CD4-positive, alpha-beta T cell treated with Interleukin-2 at 100 ng/mL for 4 hours (primary cell): Measurements from ENCODE around the gene CLEC2B.
"Not testable (repeated sequence)": the region's sequence is repeated elsewhere in the genome, so short reads cannot be mapped to it uniquely, and the experiment has no call there.

ENCODE experiments used
- DNase-seq: peaks from one replicate; pipeline ENCODE4 v3.0.0-alpha.2; 2020; ENCODE audit warnings: low spot score

CLEC2B gene

GRCh38 chr12:9869307-9870161 is at the start of gene CLEC2B:
Gene CLEC2B (minus strand): TSS chr12:9869354.
- DNase-seq: peak; percentile 72

GRCh38 chr12:9911708-9912107 is 42.6 kb upstream of the CLEC2B start:
- DNase-seq: no peak

GRCh38 chr12:9910716-9911421 is 41.7 kb upstream of the CLEC2B start:
- DNase-seq: no peak

GRCh38 chr12:9909724-9910123 is 40.6 kb upstream of the CLEC2B start:
- DNase-seq: no peak

- no peak for DNase-seq
Observed at GRCh38 chr12:9908350-9908749, 39.2 kb upstream of the CLEC2B start.

- no peak for DNase-seq
Observed at GRCh38 chr12:9907769-9908168, 38.6 kb upstream of the CLEC2B start.

GRCh38 chr12:9906873-9907272 is 37.7 kb upstream of the CLEC2B start:
- peak; percentile 79 for DNase-seq

- DNase-seq: no peak
Observed at GRCh38 chr12:9902539-9903228, 33.5 kb upstream of the CLEC2B start.

GRCh38 chr12:9900930-9901329 is 31.8 kb upstream of the CLEC2B start:
- DNase-seq: no peak

GRCh38 chr12:9899209-9899608 is 30.1 kb upstream of the CLEC2B start:
- no peak for DNase-seq

- DNase-seq: no peak
Observed at GRCh38 chr12:9897535-9897934, 28.4 kb upstream of the CLEC2B start.

GRCh38 chr12:9895215-9895971 is 26.2 kb upstream of the CLEC2B start:
- no peak for DNase-seq

- no peak for DNase-seq
Observed at GRCh38 chr12:9888665-9889273, 19.6 kb upstream of the CLEC2B start.

GRCh38 chr12:9883175-9883574 is 14.0 kb upstream of the CLEC2B start:
- DNase-seq: no peak

- no peak for DNase-seq
Observed at GRCh38 chr12:9881988-9882387, 12.8 kb upstream of the CLEC2B start.

GRCh38 chr12:9881246-9881645 is 12.1 kb upstream of the CLEC2B start, which contains the start of gene KLRF2:
Gene KLRF2 (plus strand): TSS chr12:9881489. CDS start chr12:9881596, 107 bp downstream.
- DNase-seq: no peak

- DNase-seq: no peak
Observed at GRCh38 chr12:9880532-9881078, 11.5 kb upstream of the CLEC2B start.

GRCh38 chr12:9876120-9876519 is 7.0 kb upstream of the CLEC2B start:
- DNase-seq: not testable (repeated sequence)

- no peak for DNase-seq
Observed at GRCh38 chr12:9872742-9873141, 3.6 kb upstream of the CLEC2B start.

GRCh38 chr12:9872162-9872561 is 3.0 kb upstream of the CLEC2B start:
- DNase-seq: no peak

GRCh38 chr12:9870286-9870866 is 1.2 kb upstream of the CLEC2B start:
- DNase-seq: peak; percentile 23
